HG03280 (cell line): Measurements from ENCODE around the gene GALNT14.

Experiments used
- ATAC-seq: cut with Tn5 transposase; IDR thresholded peaks from one replicate; pipeline ENCODE4 v1.9.1; 2021; ENCODE audit warnings: mild to moderate bottlenecking, moderate library complexity; ENCODE audit not compliant: unreplicated experiment

The GALNT14 gene

GRCh38 chr2:30949435-30949834 lies 188.8 kb downstream of the GALNT14 start:
- ATAC-seq: no peak

GRCh38 chr2:30948857-30949256 lies 189.4 kb downstream of the GALNT14 start:
- ATAC-seq: no peak

- ATAC-seq: no peak
Measured at GRCh38 chr2:30948130-30948529, 190.1 kb downstream of the GALNT14 start.

GRCh38 chr2:30947686-30948085 lies 190.6 kb downstream of the GALNT14 start:
- ATAC-seq: no peak

GRCh38 chr2:30942419-30942818 lies 195.8 kb downstream of the GALNT14 start:
- no peak for ATAC-seq

GRCh38 chr2:30940839-30941238 lies 197.4 kb downstream of the GALNT14 start:
- no peak for ATAC-seq

GRCh38 chr2:30939364-30939763 lies 198.9 kb downstream of the GALNT14 start:
- no peak for ATAC-seq

- ATAC-seq: no peak
Measured at GRCh38 chr2:30938196-30938595, 200.0 kb downstream of the GALNT14 start.

- no peak for ATAC-seq
Measured at GRCh38 chr2:30936977-30937376, 201.3 kb downstream of the GALNT14 start.

GRCh38 chr2:30935795-30936194 lies 202.4 kb downstream of the GALNT14 start:
- ATAC-seq: no peak

- ATAC-seq: no peak
Measured at GRCh38 chr2:30934066-30934465, 204.2 kb downstream of the GALNT14 start.

GRCh38 chr2:30933496-30933895 lies 204.7 kb downstream of the GALNT14 start:
- no peak for ATAC-seq

GRCh38 chr2:30932870-30933269 lies 205.4 kb downstream of the GALNT14 start:
- no peak for ATAC-seq

- no peak for ATAC-seq
Measured at GRCh38 chr2:30931841-30932407, 206.3 kb downstream of the GALNT14 start.

- no peak for ATAC-seq
Measured at GRCh38 chr2:30930716-30931115, 207.5 kb downstream of the GALNT14 start.

- ATAC-seq: no peak
Measured at GRCh38 chr2:30927465-30928075, 210.7 kb downstream of the GALNT14 start.

- ATAC-seq: no peak
Measured at GRCh38 chr2:30926606-30927005, 211.6 kb downstream of the GALNT14 start.

- no peak for ATAC-seq
Measured at GRCh38 chr2:30923623-30924022, 214.6 kb downstream of the GALNT14 start.

GRCh38 chr2:30920511-30920910 lies 217.7 kb downstream of the GALNT14 start:
- ATAC-seq: no peak

GRCh38 chr2:30915486-30915885 lies 222.8 kb downstream of the GALNT14 start:
- ATAC-seq: no peak

- no peak for ATAC-seq
Measured at GRCh38 chr2:30914456-30914855, 223.8 kb downstream of the GALNT14 start.

GRCh38 chr2:30912056-30912455 lies 226.2 kb downstream of the GALNT14 start:
- ATAC-seq: no peak

- no peak for ATAC-seq
Measured at GRCh38 chr2:30911327-30911726, 226.9 kb downstream of the GALNT14 start.
